Uterus (tissue), 4 donors: ENCODE results near the gene RDH5. TPM values are rescaled to one million over a fixed set of nuclear protein-coding genes. Genes with fewer than 3 reads are reported as not detected.

Experiments used
- DNase-seq, 2 donors: peaks; one replicate each; pipeline ENCODE4 v3.0.0-alpha.2; 2019 to 2020
- H3K27ac ChIP-seq, 2 donors: fragments of 200-600 bp; sonication (generic); 1 replicate in 1 of 2; 2 replicates in 1 of 2; pipeline ENCODE4 v1.5.1; 2016 to 2018
- H3K27me3 ChIP-seq, 2 donors: fragments of 200-600 bp; sonication (generic); one replicate each; pipeline ENCODE4 v1.5.1; 2018 to 2019; ENCODE audit warnings: control low read depth in 1 of 2
- H3K36me3 ChIP-seq, 2 donors: fragments of 200-600 bp; sonication (generic); one replicate each; pipeline ENCODE4 v1.5.1; 2019; ENCODE audit warnings: control low read depth in 1 of 2
- H3K4me1 ChIP-seq, 2 donors: fragments of 200-600 bp; sonication (generic); one replicate each; pipeline ENCODE4 v1.5.1; 2018 to 2019; ENCODE audit warnings: control low read depth in 1 of 2
- H3K4me3 ChIP-seq, 2 donors: fragments of 200-600 bp; sonication (generic); 1 replicate in 1 of 2; 2 replicates in 1 of 2; pipeline ENCODE4 v1.5.1; 2018 to 2019; ENCODE audit warnings: mild to moderate bottlenecking in 1 of 2
- H3K9me3 ChIP-seq, 2 donors: fragments of 200-600 bp; sonication (generic); one replicate each; pipeline ENCODE4 v1.5.1; 2019; ENCODE audit warnings: control low read depth in 1 of 2
- POLR2A ChIP-seq, 2 donors: fragments of 450-650 bp; IDR thresholded peaks; one replicate each; pipeline ENCODE4 v1.6.1; 2016; ENCODE audit warnings: antibody characterized with exemption in 2 of 2, mild to moderate bottlenecking in 1 of 2, moderate library complexity in 1 of 2
- intact Hi-C: fragments of 100-400 bp; cut with DNase I; formaldehyde crosslinking; loops from one replicate; pipeline ENCODE4 v1.15.1; 2023; ENCODE audit warnings: low total_unique reads
- total RNA-seq, 4 donors: library from RNA; depleted of rRNA in 3 of 4; stranded (reverse); fragments of >200 nt in 3 of 4; gene quantifications; one replicate each; pipeline versions ENCODE4 v1.1.0 to v1.2.4, GENCODE V29; 2014 to 2023
- TF ChIP-seq, protein P1 (sequence below), 4 experiments: fragments of 200-600 bp in 2 of 4; fragments of 450-650 bp in 2 of 4; sonication (generic) in 2 of 4; IDR thresholded peaks; one replicate each; pipeline ENCODE4 v1.5.1; 2016 to 2019; ENCODE audit warnings: antibody characterized with exemption in 4 of 4, mild to moderate bottlenecking in 2 of 4, moderate library complexity in 1 of 4
- donor health status: DM: yes; HTN: yes; CAD: no.

RDH5 gene
- total RNA-seq, 4 donors from 2014 or later, result 4.1 to 16.8 (median 9.7) TPM

DNA sequence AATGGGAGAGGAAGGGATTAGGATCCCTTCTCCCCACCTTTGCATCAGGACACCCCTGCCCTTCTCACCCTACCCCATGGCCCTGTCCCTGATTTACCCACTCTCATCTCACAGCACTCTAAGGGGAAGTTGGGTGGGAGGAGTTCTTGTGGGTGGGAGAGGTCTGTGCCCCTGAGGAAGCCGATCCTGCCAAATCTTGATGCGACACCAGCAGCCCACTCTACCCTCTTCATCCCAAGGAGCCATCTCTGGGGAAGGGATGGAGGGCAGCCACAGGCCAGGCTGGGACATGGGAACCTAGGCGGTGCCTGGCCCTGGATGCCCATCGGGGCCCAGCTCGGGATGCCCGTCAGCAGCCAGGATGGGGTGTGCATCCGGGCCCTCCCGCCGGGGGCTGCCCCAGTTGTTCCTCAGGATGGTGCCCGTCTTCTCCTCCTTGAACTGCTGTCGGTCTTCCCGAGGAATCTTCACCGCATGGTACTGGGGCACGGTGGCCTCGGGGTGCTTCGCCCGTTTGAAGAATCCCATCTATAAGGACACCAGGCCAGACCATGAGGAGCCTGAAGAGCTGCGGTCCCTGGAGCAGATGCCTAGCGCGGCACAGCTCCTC lies 35.3 kb upstream of the RDH5 start:
- intact Hi-C loops, result no loop called here
- no peak overlapping the region for H3K4me3 ChIP-seq
- H3K36me3 ChIP-seq, result no peaks in the 10 kb centered on the region
- no peak overlapping the region for H3K27ac ChIP-seq
- TF ChIP-seq, protein P1, sequence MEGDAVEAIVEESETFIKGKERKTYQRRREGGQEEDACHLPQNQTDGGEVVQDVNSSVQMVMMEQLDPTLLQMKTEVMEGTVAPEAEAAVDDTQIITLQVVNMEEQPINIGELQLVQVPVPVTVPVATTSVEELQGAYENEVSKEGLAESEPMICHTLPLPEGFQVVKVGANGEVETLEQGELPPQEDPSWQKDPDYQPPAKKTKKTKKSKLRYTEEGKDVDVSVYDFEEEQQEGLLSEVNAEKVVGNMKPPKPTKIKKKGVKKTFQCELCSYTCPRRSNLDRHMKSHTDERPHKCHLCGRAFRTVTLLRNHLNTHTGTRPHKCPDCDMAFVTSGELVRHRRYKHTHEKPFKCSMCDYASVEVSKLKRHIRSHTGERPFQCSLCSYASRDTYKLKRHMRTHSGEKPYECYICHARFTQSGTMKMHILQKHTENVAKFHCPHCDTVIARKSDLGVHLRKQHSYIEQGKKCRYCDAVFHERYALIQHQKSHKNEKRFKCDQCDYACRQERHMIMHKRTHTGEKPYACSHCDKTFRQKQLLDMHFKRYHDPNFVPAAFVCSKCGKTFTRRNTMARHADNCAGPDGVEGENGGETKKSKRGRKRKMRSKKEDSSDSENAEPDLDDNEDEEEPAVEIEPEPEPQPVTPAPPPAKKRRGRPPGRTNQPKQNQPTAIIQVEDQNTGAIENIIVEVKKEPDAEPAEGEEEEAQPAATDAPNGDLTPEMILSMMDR (IDR thresholded peaks at IDR 0.05), result no peak
- no peak for TF ChIP-seq POLR2A (IDR thresholded peaks at IDR 0.05)
- peaks cover 0 to 6% of the 10 kb centered on the region in 2 donors for H3K4me1 ChIP-seq
- DNase-seq, result no peak
- H3K9me3 ChIP-seq, result no peaks in the 10 kb centered on the region
- H3K27me3 ChIP-seq, result no peaks in the 10 kb centered on the region

DNA sequence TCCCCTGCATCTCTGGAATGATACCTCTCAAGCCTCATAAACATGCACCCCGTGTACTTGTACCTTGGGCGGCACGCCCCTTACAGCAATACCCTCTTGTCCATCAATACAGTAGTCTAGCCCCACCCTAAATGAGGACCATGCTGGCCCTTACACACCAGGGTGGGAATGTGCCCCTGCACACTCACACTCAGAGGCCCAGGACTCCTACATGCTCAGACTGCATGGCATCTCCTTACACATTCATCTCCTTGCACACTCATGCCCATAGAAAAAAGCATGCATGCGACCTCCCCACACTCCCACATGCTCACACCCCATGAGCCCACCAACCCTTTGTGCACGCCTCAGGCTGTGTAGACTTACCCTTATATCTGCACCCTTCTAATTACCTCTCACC lies 34.5 kb upstream of the RDH5 start:
- no peaks in the 10 kb centered on the region for H3K27me3 ChIP-seq
- no peak for DNase-seq
- intact Hi-C loops, result no loop called here
- peaks cover 0 to 6% of the 10 kb centered on the region in 2 donors for H3K4me1 ChIP-seq
- H3K4me3 ChIP-seq, result no peak overlapping the region
- H3K36me3 ChIP-seq, result no peaks in the 10 kb centered on the region
- no peaks in the 10 kb centered on the region for H3K9me3 ChIP-seq
- no peak overlapping the region for H3K27ac ChIP-seq
- no peak for TF ChIP-seq POLR2A (IDR thresholded peaks at IDR 0.05)
- TF ChIP-seq, protein P1 (IDR thresholded peaks at IDR 0.05), result no peak

DNA sequence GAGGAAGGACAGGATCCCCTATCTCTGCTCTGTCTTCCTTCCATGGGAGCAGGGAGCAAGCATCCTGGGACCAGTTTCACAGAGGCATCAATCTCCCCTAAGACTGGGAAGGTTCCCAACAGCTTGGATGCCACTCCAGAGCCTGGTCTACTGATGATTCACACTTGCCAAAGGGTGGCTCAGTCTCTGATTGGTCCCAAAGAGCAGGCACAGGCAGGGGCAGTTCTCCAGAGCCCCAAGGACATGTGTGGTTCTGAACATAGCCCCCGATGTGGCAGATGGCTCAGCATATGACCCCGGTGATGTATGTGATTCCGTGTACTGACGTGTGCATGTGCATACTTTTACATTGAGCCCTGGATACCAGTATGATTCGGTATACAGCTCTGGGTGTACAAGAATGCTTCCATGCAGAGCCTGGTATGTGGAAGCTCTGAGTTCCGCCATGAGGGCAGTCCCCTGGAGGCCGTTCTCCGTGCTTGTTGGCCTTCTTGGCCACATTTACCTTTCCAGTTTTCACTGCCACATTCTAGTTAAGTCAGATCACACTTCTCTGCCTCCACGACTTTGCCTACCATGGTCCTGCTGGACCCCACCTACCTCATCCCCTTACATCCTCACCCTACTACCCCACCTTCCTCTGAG lies 33.7 kb upstream of the RDH5 start:
- Histone ChIP-seq H3K9me3 (no peaks in the 10 kb centered on the region), H3K36me3 (no peaks in the 10 kb centered on the region), H3K4me1 (peaks cover 0 to 1% of the 10 kb centered on the region in 2 donors), H3K27me3 (no peaks in the 10 kb centered on the region), H3K27ac (no peak overlapping the region), H3K4me3 (no peak overlapping the region)
- TF ChIP-seq POLR2A (IDR thresholded peaks at IDR 0.05), result no peak
- TF ChIP-seq, protein P1 (IDR thresholded peaks at IDR 0.05), result no peak
- no peak for DNase-seq
- intact Hi-C loops, result no loop called here

DNA sequence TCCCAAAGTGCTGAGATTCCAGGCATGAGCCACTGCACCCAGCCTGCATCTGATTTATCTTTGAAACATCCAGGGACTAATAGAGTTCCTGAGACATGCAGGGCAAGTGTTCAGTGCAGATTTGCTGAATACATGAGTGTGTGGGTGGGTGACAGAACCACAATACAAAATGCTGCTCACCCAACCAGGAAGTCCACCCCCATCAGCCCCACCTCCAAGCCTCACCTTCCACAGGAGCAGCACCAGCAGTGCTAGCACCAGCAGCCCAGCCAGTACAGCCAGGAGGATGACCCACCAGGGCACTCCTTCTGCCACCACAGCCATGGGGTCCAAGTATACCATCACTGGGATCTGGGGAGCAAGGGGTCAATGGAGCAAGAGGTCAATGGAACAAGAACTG lies 32.4 kb upstream of the RDH5 start:
- Histone ChIP-seq H3K27ac (no peak overlapping the region), H3K4me1 (no peaks in the 10 kb centered on the region), H3K27me3 (no peaks in the 10 kb centered on the region), H3K4me3 (no peak overlapping the region), H3K36me3 (no peaks in the 10 kb centered on the region), H3K9me3 (no peaks in the 10 kb centered on the region)
- intact Hi-C loops, result no loop called here
- TF ChIP-seq, protein P1 (IDR thresholded peaks at IDR 0.05), result no peak
- TF ChIP-seq POLR2A (IDR thresholded peaks at IDR 0.05), result no peak
- no peak for DNase-seq
